Ovary (tissue), 3 donors: ENCODE results near the gene ATXN7.

ENCODE experiments used
- EP300 ChIP-seq: sonication (generic); formaldehyde crosslinking; IDR thresholded peaks from one replicate; pipeline ENCODE4 v1.6.1; 2017; ENCODE audit warnings: antibody characterized with exemption
- POLR2A ChIP-seq: fragments of 450-650 bp; IDR thresholded peaks from one replicate; pipeline ENCODE4 v1.6.1; 2017; ENCODE audit warnings: antibody characterized with exemption, mild to moderate bottlenecking, moderate library complexity
- TF ChIP-seq, protein P1 (sequence below), 3 donors: fragments of 450-650 bp in 2 of 3; fragments of 200-600 bp in 1 of 3; IDR thresholded peaks; one replicate each; pipeline versions ENCODE4 v1.5.1 to v1.8.0; 2016 to 2022; ENCODE audit warnings: antibody characterized with exemption in 3 of 3, mild to moderate bottlenecking in 1 of 3
- donor health status: DM: no; HTN: no; CAD: no.

DNA sequence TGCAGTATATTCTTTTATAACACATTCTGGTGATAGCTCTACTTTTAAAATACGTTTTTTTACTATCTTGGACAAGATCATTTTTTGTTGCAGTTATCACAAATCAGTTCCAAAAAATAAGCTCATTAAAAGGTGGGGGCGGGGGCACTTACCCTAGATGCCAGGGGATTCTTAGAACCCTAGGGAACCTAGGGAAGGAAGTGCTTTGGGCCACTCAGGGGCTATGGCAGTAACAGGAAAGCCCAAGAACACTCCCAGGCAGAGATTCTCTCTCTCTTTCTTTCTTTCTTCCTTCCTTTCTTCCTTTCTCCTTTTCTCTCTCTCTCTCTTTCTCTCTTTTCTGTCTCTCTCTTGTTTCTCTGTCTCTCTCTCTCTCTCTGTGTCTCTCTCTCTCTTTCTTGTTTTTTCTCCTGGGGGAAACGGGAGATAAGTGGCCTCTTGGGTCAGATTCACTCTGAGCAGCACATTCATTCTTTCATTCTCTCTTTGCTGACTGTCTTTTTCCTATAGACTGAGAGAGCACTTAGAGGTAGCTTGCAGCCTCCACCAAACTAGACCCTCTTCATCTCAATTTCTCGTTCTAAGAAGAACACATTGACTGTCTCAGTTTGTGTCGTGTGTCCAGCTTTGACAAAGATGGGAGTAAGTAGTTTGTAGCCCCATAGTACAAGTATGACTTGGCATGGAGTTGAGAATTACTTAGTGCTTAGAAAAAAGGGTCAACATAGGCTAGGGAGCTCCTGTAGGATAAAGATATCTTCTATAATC lies 31.9 kb downstream of the ATXN7 start:
- TF ChIP-seq POLR2A (no peak), EP300 (no peak)
- TF ChIP-seq, protein P1, sequence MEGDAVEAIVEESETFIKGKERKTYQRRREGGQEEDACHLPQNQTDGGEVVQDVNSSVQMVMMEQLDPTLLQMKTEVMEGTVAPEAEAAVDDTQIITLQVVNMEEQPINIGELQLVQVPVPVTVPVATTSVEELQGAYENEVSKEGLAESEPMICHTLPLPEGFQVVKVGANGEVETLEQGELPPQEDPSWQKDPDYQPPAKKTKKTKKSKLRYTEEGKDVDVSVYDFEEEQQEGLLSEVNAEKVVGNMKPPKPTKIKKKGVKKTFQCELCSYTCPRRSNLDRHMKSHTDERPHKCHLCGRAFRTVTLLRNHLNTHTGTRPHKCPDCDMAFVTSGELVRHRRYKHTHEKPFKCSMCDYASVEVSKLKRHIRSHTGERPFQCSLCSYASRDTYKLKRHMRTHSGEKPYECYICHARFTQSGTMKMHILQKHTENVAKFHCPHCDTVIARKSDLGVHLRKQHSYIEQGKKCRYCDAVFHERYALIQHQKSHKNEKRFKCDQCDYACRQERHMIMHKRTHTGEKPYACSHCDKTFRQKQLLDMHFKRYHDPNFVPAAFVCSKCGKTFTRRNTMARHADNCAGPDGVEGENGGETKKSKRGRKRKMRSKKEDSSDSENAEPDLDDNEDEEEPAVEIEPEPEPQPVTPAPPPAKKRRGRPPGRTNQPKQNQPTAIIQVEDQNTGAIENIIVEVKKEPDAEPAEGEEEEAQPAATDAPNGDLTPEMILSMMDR (IDR thresholded peaks at IDR 0.05): no peak
